ENCODE results near the gene C1orf105.

C1orf105 gene

GRCh38 chr1:172408958-172409357, 11.5 kb upstream of the C1orf105 start:
- Histone ChIP-seq H3K4me3 (ENCODE audit: low read depth, low read length) (no peak overlapping the region), H3K36me3 (ENCODE audit: control insufficient read depth in 2 of 2, insufficient read depth in 1 of 2, low read length in 2 of 2) (no peaks in the 10 kb centered on the region), H3K9me3 (ENCODE audit: control insufficient read depth, insufficient read depth, low read depth, low read length) (no peaks in the 10 kb centered on the region), H3K4me1 (ENCODE audit: control insufficient read depth, insufficient read depth, low read length) (no peaks in the 10 kb centered on the region), H3K27ac (ENCODE audit: extremely low read depth, low read depth, low read length) (no peak overlapping the region)
- POLR2A ChIA-PET, result no interaction called here
- TF ChIP-seq ZNF747 (tag by site-specific recombination; IDR thresholded peaks at IDR 0.05), result no peak
- no peak for TF ChIP-seq ZNF639 (tag by site-specific recombination; IDR thresholded peaks at IDR 0.05)
- TF ChIP-seq ZSCAN30 (tag by site-specific recombination; IDR thresholded peaks at IDR 0.05), result no peak
- no peak for TF ChIP-seq ZNF362 (tag by site-specific recombination; IDR thresholded peaks at IDR 0.05)
- TF ChIP-seq ZNF239 (tag by site-specific recombination; IDR thresholded peaks at IDR 0.05), result no peak
- no peak for TF ChIP-seq ZNF426 (tag by site-specific recombination; IDR thresholded peaks at IDR 0.05)
- TF ChIP-seq GLIS2 (tag by site-specific recombination; IDR thresholded peaks at IDR 0.05), result no peak
- TF ChIP-seq ZNF621 (tag by site-specific recombination; IDR thresholded peaks at IDR 0.05), result no peak
- TF ChIP-seq WT1 (tag by site-specific recombination; IDR thresholded peaks at IDR 0.05), result no peak
- TF ChIP-seq EGR2 (tag by site-specific recombination; IDR thresholded peaks at IDR 0.05; ENCODE audit: low read depth), result no peak
- TF ChIP-seq HOXD13 (CRISPR knock-in tag; IDR thresholded peaks at IDR 0.05; ENCODE audit: borderline replicate concordance), result no peak
- no peak for TF ChIP-seq ZNF175 (tag by site-specific recombination; IDR thresholded peaks at IDR 0.05)
- TF ChIP-seq ZIC2 (tag by site-specific recombination; IDR thresholded peaks at IDR 0.05), result no peak
- TF ChIP-seq ZFP41 (tag by site-specific recombination; IDR thresholded peaks at IDR 0.05; ENCODE audit: borderline replicate concordance), result no peak
- TF ChIP-seq ZNF624 (tag by site-specific recombination; IDR thresholded peaks at IDR 0.05), result no peak
- no peak for TF ChIP-seq TCF7L2 (IDR thresholded peaks at IDR 0.05; ENCODE audit: borderline replicate concordance, low read depth, low read length)
- no peak for TF ChIP-seq ZNF157 (tag by site-specific recombination; IDR thresholded peaks at IDR 0.05)
- TF ChIP-seq ZNF785 (tag by site-specific recombination; IDR thresholded peaks at IDR 0.05), result no peak
- no peak for TF ChIP-seq ZNF76 (tag by site-specific recombination; IDR thresholded peaks at IDR 0.05; ENCODE audit: borderline replicate concordance, low read depth)
- CTCF ChIA-PET, result interaction anchor here (0.6 to 2.1 kb wide), 3 partner anchors 10 to 407 kb away, joined by 3 to 7 read pairs (median 5); no protein-coding TSS in a partner anchor

- TF ChIP-seq WT1 (tag by site-specific recombination; IDR thresholded peaks at IDR 0.05) (no peak), ZNF18 (tag by site-specific recombination; IDR thresholded peaks at IDR 0.05) (no peak), ZNF76 (tag by site-specific recombination; IDR thresholded peaks at IDR 0.05; ENCODE audit: borderline replicate concordance, low read depth) (no peak)
- no peaks in the 10 kb centered on the region for H3K9me3 ChIP-seq (ENCODE audit: control insufficient read depth, insufficient read depth, low read depth, low read length)
- no peaks in the 10 kb centered on the region for H3K36me3 ChIP-seq (ENCODE audit: control insufficient read depth in 2 of 2, insufficient read depth in 1 of 2, low read length in 2 of 2)
- no peak overlapping the region for H3K27ac ChIP-seq (ENCODE audit: extremely low read depth, low read depth, low read length)
- H3K4me3 ChIP-seq (ENCODE audit: low read depth, low read length), result no peak overlapping the region
- H3K4me1 ChIP-seq (ENCODE audit: control insufficient read depth, insufficient read depth, low read length), result no peaks in the 10 kb centered on the region
- CTCF ChIA-PET, result interaction anchor here (0.6 to 1.2 kb wide), 2 partner anchors 33 to 260 kb away, joined by 3 to 4 read pairs; no protein-coding TSS in a partner anchor
- POLR2A ChIA-PET, result no interaction called here
These were observed 10.5 kb upstream of the C1orf105 start for GRCh38 chr1:172410027-172410426.

Data from HEK293 (cell line).